Measurements from ENCODE around the gene GSG1.

GSG1 gene

GRCh38 chr12:13103391-13104033 is at the start of gene GSG1:
Gene GSG1 (minus strand): TSS chr12:13103667. CDS start chr12:13103512, 155 bp downstream.
- DNase-seq (ENCODE audit: extremely low read depth in 1 of 2, low read depth in 1 of 2): no peak

DNA sequence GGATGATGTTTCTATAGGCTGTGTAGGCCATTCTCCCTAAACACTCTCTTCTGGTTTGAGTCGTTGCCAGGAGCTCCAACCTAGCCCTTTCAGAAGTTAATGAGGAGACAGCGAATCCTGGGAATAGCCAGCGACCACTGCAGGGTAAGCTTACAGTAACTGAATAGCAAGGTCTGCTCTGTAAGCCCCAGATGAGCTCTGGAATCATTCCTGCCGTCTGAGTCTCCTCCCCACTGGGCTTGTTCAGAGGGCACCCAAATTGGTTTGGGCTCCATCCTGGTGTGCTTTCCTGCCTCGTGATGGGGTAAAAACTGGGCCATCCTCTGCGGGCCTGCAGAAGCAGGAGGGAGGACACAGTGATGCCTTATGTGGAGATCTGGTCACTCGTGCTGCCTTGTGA is 49.7 kb upstream of the GSG1 start:
- no peak for DNase-seq (ENCODE audit: extremely low read depth in 1 of 2, low read depth in 1 of 2)

DNA sequence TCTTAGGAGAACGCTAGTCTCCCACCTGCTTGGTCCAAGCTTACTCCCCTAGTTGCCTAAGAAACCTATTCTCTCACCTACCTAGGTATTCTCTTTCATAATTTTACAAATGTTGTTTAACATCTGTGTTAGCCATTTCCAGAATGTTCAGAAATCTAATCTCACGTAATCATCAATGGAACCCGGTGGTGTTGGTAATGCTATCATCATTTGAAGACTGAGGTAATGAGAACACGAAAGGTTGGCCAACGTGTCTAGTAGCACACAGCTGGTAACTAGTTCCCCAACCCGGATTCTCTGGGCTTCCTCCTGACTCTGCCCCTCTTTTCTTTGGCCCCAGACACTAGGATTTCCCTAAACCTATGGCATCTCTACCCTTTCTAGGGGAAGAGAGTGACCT is 49.3 kb upstream of the GSG1 start:
- no peak for DNase-seq (ENCODE audit: extremely low read depth in 1 of 2, low read depth in 1 of 2)

DNA sequence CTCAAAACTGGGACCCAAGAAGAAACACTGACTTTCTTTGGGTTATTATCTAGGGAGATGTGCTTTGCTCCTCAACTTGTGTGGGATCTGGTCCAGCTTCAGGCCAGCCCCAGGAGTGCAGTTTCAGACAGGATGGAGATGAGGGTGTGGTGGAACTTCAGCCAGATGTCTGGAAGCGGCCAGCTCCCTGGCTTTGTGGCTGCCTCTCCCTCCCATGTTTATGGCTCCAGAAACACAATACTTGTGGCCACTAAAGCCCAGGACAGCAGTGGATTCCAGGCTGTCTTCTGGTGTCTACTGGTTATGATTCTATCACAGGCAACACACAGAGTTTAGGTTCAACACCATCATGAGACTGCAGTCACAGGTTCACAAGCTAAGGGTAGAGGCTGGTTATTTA is 48.8 kb upstream of the GSG1 start:
- no peak for DNase-seq (ENCODE audit: extremely low read depth in 1 of 2, low read depth in 1 of 2)

GRCh38 chr12:13149411-13149810 is 45.9 kb upstream of the GSG1 start:
- DNase-seq (ENCODE audit: extremely low read depth in 1 of 2, low read depth in 1 of 2): no peak

GRCh38 chr12:13148485-13148847 is 45.0 kb upstream of the GSG1 start:
- DNase-seq (ENCODE audit: extremely low read depth in 1 of 2, low read depth in 1 of 2): no peak

- DNase-seq (ENCODE audit: extremely low read depth in 1 of 2, low read depth in 1 of 2): no peak
Observed at GRCh38 chr12:13147688-13148484, 44.4 kb upstream of the GSG1 start.

- no peak for DNase-seq (ENCODE audit: extremely low read depth in 1 of 2, low read depth in 1 of 2)
Observed at GRCh38 chr12:13146336-13146938, 43.0 kb upstream of the GSG1 start.

DNA sequence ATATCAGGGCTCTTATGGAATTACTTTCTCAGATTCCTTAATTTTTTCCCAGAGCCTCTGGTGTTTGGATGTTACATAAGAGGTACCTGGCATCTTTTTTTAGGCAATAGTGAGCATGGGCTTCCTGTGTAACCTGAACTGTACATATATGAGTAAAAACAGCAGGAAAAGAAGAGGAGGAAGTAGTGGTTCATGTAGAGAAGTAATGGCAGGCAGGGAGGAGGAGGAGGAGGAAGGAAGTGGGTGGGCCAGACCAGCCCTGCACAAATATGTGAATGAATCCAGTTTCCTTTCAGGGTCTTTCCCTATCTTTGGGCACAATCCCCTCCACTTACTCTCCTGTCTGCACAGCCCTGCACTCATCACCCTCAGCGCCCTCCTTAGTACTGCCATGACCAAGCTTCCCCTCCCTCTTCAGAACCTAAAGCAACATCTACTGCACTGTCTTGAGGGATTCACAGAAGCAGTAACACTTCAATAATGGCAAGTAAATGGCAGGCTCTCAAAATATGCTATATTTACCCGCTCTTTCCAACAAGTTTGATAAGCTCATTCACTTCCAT is 40.9 kb upstream of the GSG1 start:
- no peak for DNase-seq (ENCODE audit: extremely low read depth in 1 of 2, low read depth in 1 of 2)

GRCh38 chr12:13142747-13143146 is 39.3 kb upstream of the GSG1 start:
- DNase-seq (ENCODE audit: extremely low read depth in 1 of 2, low read depth in 1 of 2): no peak

GRCh38 chr12:13141686-13142085 is 38.2 kb upstream of the GSG1 start:
- no peak for DNase-seq (ENCODE audit: extremely low read depth in 1 of 2, low read depth in 1 of 2)

- DNase-seq (ENCODE audit: extremely low read depth in 1 of 2, low read depth in 1 of 2): no peak
Observed at GRCh38 chr12:13135371-13136178, 32.1 kb upstream of the GSG1 start.

DNA sequence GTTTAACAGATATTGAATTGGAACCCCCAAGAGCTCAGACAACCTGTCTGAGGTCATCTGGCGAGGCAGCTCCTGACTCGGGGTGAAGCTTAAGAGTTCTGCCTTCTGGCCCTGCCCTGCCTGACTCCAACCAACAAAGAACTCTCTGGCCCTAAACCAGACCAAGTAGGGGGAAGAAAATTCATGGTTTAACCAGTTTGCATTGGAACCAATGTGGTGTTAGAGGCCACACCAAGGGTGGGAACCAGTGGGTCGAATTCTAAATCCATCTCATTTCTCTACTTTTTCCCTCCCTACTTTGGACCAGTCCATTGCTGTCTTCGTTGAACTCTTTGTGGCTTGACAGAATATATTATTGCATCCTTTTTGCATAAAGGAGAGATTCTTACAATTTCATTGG is 30.4 kb upstream of the GSG1 start:
- no peak for DNase-seq (ENCODE audit: extremely low read depth in 1 of 2, low read depth in 1 of 2)

DNA sequence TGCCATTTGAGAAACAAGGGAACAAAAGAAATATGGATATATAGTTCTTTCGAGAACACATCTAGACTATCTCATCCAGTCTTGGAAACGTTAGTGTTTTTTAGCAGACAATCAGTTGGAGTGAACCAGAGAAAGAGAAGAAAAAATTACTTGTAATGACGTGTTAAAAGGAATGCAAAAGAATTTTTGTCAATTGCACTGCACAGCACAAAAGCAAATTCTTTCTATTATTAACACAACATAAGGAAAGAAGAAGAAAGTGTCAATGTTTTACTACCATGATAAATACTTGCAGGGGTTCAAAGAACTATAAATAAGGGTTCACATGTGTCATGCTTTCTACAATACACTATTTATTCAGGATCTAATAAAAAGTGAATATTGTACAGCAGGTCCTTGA is 27.5 kb upstream of the GSG1 start:
- DNase-seq (ENCODE audit: extremely low read depth in 1 of 2, low read depth in 1 of 2): no peak

- DNase-seq (ENCODE audit: extremely low read depth in 1 of 2, low read depth in 1 of 2): no peak
Observed at GRCh38 chr12:13128291-13128965, 25.0 kb upstream of the GSG1 start.

DNA sequence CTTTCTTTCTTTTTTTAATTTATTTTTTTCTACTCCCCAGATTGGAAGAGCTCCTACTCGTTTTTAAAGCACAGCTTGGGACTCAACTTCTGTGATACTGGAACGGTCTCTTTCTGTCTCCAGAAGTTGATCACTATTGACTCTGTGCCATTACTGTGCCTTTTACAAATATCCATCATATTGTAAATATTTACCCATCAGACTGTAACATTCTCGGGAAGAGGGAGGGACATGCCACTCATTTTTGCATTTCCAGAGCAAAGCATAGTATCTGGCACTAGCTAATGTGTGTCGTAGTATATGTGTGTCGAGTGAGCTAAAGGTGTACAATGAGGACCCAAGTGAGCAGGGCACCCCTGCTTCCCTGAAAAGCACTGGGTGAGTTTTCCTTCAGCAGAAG is 24.0 kb upstream of the GSG1 start:
- no peak for DNase-seq (ENCODE audit: extremely low read depth in 1 of 2, low read depth in 1 of 2)

GRCh38 chr12:13126494-13126893 is 23.0 kb upstream of the GSG1 start:
- no peak for DNase-seq (ENCODE audit: extremely low read depth in 1 of 2, low read depth in 1 of 2)

- no peak for DNase-seq (ENCODE audit: extremely low read depth in 1 of 2, low read depth in 1 of 2)
Observed at GRCh38 chr12:13125996-13126395, 22.5 kb upstream of the GSG1 start.

DNA sequence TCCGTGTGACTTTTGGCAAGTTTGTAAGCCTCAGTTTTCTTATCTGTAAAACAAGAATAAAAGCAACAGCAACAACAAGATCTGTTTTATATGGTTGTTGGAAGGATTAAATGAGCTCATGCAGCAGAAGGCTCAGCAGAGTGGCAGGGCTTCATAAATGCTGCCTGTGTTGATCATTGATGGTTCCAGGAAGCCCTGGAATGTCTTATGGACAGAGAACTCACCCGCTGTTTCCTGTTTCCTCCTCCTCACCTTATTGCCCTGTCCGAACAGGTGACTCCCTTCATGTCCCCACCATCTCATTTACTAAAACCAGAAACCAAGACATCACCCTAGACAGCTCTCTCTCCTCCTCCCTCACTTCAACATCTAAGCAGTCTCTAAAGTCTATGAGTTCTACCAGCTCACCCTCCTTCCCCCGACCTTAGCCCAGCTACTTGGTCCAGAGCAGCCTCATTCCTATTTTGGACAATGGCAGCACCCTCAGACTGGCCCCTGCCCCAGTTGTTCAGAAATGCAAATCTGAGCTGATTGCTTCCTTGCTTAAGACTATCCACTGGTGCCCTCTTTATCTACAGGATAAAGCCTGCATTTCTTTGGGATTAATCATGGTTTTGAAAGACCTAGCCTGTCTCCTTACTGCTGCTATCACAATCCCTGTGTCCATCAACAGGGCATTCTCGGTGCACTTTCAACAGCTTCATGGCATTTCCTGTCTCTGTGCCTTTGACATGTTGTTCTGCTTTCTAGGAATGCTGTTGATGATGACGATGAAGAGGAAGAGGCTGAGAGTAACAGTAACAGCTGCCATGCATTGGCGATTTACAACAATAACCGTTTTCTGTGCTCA is 21.4 kb upstream of the GSG1 start:
- DNase-seq (ENCODE audit: extremely low read depth in 1 of 2, low read depth in 1 of 2): no peak

GRCh38 chr12:13121568-13121967 is 18.1 kb upstream of the GSG1 start:
- DNase-seq (ENCODE audit: extremely low read depth in 1 of 2, low read depth in 1 of 2): no peak
